ENCODE results near the gene AIFM2. TPM values are rescaled to one million over a fixed set of nuclear protein-coding genes. Genes with fewer than 3 reads are reported as not detected.
"Not testable (repeated sequence)": the region's sequence is repeated elsewhere in the genome, so short reads cannot be mapped to it uniquely, and the experiment has no call there.

Gene AIFM2
- total RNA-seq, 1 experiment from 2014 or later, result 20.7 TPM

- H3K36me3 ChIP-seq, result no peaks in the 10 kb centered on the region
- DNase-seq, result no peak
- H3K9me3 ChIP-seq, result no peaks in the 10 kb centered on the region
- H3K27me3 ChIP-seq, result no peaks in the 10 kb centered on the region
- no peak overlapping the region for H3K4me3 ChIP-seq
These were observed 44.9 kb downstream of the AIFM2 start for GRCh38 chr10:70087616-70088307.

GRCh38 chr10:70085975-70086613 lies 46.5 kb downstream of the AIFM2 start:
- Histone ChIP-seq H3K9me3 (no peaks in the 10 kb centered on the region), H3K36me3 (no peaks in the 10 kb centered on the region), H3K4me3 (no peak overlapping the region), H3K27me3 (no peaks in the 10 kb centered on the region)
- DNase-seq, result no peak

GRCh38 chr10:70084189-70084588 lies 48.4 kb downstream of the AIFM2 start:
- Histone ChIP-seq H3K27me3 (no peaks in the 10 kb centered on the region), H3K36me3 (no peaks in the 10 kb centered on the region), H3K9me3 (no peaks in the 10 kb centered on the region), H3K4me3 (no peak overlapping the region)
- DNase-seq, result no peak

GRCh38 chr10:70080789-70081188 lies 51.8 kb downstream of the AIFM2 start:
- not testable (repeated sequence) for DNase-seq, H3K36me3 ChIP-seq, H3K27me3 ChIP-seq, H3K4me3 ChIP-seq, H3K9me3 ChIP-seq

GRCh38 chr10:70078937-70079336 lies 53.7 kb downstream of the AIFM2 start:
- H3K4me3 ChIP-seq, result no peak overlapping the region
- H3K27me3 ChIP-seq, result no peaks in the 10 kb centered on the region
- no peak for DNase-seq
- H3K36me3 ChIP-seq, result no peaks in the 10 kb centered on the region
- no peaks in the 10 kb centered on the region for H3K9me3 ChIP-seq

- H3K36me3 ChIP-seq, result no peaks in the 10 kb centered on the region
- no peaks in the 10 kb centered on the region for H3K27me3 ChIP-seq
- no peak overlapping the region for H3K4me3 ChIP-seq
- H3K9me3 ChIP-seq, result no peaks in the 10 kb centered on the region
- DNase-seq, result no peak
These were observed 54.3 kb downstream of the AIFM2 start for GRCh38 chr10:70078329-70078728.

- no peaks in the 10 kb centered on the region for H3K27me3 ChIP-seq
- H3K36me3 ChIP-seq, result no peaks in the 10 kb centered on the region
- DNase-seq, result no peak
- no peak overlapping the region for H3K4me3 ChIP-seq
- H3K9me3 ChIP-seq, result no peaks in the 10 kb centered on the region
These were observed 57.7 kb downstream of the AIFM2 start for GRCh38 chr10:70074971-70075370.

GRCh38 chr10:70074165-70074564 lies 58.5 kb downstream of the AIFM2 start:
- Histone ChIP-seq H3K9me3 (no peaks in the 10 kb centered on the region), H3K27me3 (no peaks in the 10 kb centered on the region), H3K4me3 (no peak overlapping the region), H3K36me3 (no peaks in the 10 kb centered on the region)
- DNase-seq, result no peak

- no peaks in the 10 kb centered on the region for H3K9me3 ChIP-seq
- DNase-seq, result no peak
- H3K27me3 ChIP-seq, result no peaks in the 10 kb centered on the region
- no peaks in the 10 kb centered on the region for H3K36me3 ChIP-seq
- H3K4me3 ChIP-seq, result no peak overlapping the region
These were observed 61.8 kb downstream of the AIFM2 start for GRCh38 chr10:70070834-70071233.

GRCh38 chr10:70069346-70069745 lies 63.3 kb downstream of the AIFM2 start:
- H3K4me3 ChIP-seq, result no peak overlapping the region
- no peaks in the 10 kb centered on the region for H3K27me3 ChIP-seq
- DNase-seq, result no peak
- no peaks in the 10 kb centered on the region for H3K36me3 ChIP-seq
- H3K9me3 ChIP-seq, result no peaks in the 10 kb centered on the region

GRCh38 chr10:70068925-70069324 lies 63.7 kb downstream of the AIFM2 start:
- H3K4me3 ChIP-seq, result no peak overlapping the region
- H3K9me3 ChIP-seq, result no peaks in the 10 kb centered on the region
- H3K27me3 ChIP-seq, result no peaks in the 10 kb centered on the region
- no peak for DNase-seq
- H3K36me3 ChIP-seq, result no peaks in the 10 kb centered on the region

GRCh38 chr10:70067586-70067985 lies 65.0 kb downstream of the AIFM2 start:
- no peak for DNase-seq
- no peaks in the 10 kb centered on the region for H3K36me3 ChIP-seq
- H3K9me3 ChIP-seq, result no peaks in the 10 kb centered on the region
- no peak overlapping the region for H3K4me3 ChIP-seq
- no peaks in the 10 kb centered on the region for H3K27me3 ChIP-seq

- H3K27me3 ChIP-seq, result no peaks in the 10 kb centered on the region
- no peaks in the 10 kb centered on the region for H3K36me3 ChIP-seq
- H3K9me3 ChIP-seq, result no peaks in the 10 kb centered on the region
- no peak overlapping the region for H3K4me3 ChIP-seq
- DNase-seq, result no peak
These were observed 66.4 kb downstream of the AIFM2 start for GRCh38 chr10:70066190-70066589.

- H3K9me3 ChIP-seq, result no peaks in the 10 kb centered on the region
- no peak overlapping the region for H3K4me3 ChIP-seq
- no peak for DNase-seq
- no peaks in the 10 kb centered on the region for H3K36me3 ChIP-seq
- no peaks in the 10 kb centered on the region for H3K27me3 ChIP-seq
These were observed 68.1 kb downstream of the AIFM2 start for GRCh38 chr10:70064486-70064885.

- Histone ChIP-seq H3K9me3 (no peaks in the 10 kb centered on the region), H3K4me3 (no peak overlapping the region), H3K27me3 (no peaks in the 10 kb centered on the region), H3K36me3 (no peaks in the 10 kb centered on the region)
- no peak for DNase-seq
These were observed 69.1 kb downstream of the AIFM2 start for GRCh38 chr10:70063418-70064098.
